ENCODE measurements around the gene SUCLG1.

SUCLG1 gene

DNA sequence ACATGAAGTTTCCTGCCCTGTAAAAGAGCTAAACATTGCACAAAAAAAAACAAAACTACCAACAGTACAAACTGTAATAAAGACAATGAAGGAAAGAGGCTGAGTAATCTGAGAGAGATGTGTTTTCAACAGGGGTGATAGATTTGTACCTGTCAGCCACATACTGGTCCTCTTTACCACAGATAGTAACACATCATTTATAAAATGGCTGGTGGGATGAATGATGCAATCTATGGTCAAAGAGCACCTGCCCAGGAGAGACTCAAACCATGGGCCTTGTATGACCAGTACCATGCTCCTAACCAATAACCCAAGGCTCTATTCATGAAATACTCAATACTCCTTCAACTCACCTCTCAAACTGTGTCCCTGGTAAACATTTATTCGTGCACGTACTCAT is 4.5 kb downstream of the SUCLG1 start:
- TF ChIP-seq, protein P1, sequence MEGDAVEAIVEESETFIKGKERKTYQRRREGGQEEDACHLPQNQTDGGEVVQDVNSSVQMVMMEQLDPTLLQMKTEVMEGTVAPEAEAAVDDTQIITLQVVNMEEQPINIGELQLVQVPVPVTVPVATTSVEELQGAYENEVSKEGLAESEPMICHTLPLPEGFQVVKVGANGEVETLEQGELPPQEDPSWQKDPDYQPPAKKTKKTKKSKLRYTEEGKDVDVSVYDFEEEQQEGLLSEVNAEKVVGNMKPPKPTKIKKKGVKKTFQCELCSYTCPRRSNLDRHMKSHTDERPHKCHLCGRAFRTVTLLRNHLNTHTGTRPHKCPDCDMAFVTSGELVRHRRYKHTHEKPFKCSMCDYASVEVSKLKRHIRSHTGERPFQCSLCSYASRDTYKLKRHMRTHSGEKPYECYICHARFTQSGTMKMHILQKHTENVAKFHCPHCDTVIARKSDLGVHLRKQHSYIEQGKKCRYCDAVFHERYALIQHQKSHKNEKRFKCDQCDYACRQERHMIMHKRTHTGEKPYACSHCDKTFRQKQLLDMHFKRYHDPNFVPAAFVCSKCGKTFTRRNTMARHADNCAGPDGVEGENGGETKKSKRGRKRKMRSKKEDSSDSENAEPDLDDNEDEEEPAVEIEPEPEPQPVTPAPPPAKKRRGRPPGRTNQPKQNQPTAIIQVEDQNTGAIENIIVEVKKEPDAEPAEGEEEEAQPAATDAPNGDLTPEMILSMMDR (IDR thresholded peaks at IDR 0.05; ENCODE audit: insufficient read depth, low read depth, low read length, missing control alignments), result no peak
- no peak overlapping the region for H3K4me3 ChIP-seq (ENCODE audit: low read length)
- DNase-seq (ENCODE audit: low read depth), result no peak

DNA sequence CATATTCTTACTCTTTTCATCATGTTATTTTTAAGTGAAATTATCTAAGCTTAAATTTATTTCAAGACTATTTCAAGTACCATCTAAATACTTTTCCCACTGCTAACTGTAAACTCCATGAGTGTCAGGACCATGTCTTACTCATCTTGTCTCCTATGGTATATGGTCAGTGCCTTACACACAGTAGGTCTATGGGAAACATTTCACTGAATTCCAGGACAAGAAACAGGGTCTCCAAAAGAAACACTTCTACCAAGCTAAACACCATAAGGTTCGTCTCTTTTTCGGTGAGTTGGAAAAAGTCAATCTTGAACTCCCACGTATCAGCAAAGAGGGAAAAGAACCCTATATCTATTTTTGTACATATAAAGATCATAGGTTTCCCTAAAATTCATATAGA is 6.5 kb downstream of the SUCLG1 start:
- no peak for DNase-seq (ENCODE audit: low read depth)
- TF ChIP-seq, protein P1 (IDR thresholded peaks at IDR 0.05; ENCODE audit: insufficient read depth, low read depth, low read length, missing control alignments), result no peak
- no peak overlapping the region for H3K4me3 ChIP-seq (ENCODE audit: low read length)

DNA sequence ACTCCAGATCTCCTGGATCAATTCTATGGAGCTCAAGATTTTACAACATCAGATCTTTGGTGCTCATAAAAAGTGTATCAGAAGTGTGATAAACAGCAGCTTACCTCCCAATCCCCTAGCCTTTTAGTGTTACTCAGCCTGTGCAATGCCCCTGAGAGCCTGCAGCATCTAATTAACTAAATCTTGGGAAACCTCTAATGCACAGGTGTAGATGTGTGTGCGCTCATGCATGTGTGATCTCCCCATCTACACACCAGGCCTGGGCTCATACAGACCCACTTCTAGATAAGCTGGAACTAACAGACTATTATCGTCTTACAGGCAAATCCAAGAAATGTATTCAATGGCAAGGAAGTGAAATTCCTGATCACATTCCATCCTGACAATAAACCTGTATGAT is 7.5 kb downstream of the SUCLG1 start:
- no peak for DNase-seq (ENCODE audit: low read depth)
- H3K4me3 ChIP-seq (ENCODE audit: low read length), result no peak overlapping the region
- TF ChIP-seq, protein P1 (IDR thresholded peaks at IDR 0.05; ENCODE audit: insufficient read depth, low read depth, low read length, missing control alignments), result no peak

DNA sequence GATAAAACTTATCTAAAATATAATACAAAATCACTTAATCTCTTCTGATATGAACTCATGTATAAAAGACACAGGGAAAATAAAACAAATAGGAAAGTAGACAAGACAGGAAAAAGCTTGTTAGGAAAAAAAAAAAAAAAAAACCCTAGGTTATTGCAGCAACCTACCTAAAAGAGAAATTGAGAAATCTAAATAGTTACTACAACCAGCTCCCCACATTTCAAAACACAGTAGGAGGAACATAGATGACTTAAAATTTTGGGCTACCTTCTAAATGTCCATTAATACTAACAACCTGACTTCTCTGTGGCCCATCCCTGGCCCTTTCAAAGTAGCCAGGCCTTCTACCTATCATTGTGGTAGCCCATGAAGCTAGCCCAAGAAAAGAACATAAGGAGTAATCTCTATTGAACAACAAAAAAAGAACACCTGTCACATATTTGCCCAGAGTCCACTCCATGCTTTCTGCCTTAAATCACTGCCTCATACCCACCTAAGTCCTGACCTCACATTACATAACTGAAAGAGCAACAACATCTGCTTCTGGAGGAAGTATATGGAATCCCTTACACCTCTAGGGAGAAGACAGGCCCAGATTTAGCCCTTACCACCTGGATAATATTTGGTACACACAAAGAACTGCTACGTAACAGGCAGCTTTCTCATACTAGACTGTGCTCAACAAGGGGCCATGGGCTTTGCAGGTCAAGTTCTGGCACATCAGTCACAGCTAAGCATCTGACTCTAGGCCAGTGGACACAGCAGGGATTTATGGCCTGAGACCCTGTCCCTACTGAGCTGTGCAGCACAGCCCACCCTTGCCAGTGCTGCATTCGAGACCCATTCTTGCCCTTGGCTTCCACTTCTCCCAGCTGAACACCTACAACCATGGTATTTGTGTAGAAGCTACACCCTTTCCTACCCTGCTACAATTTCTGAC is 8.5 kb downstream of the SUCLG1 start:
- no peak overlapping the region for H3K4me3 ChIP-seq (ENCODE audit: low read length)
- TF ChIP-seq, protein P1 (IDR thresholded peaks at IDR 0.05; ENCODE audit: insufficient read depth, low read depth, low read length, missing control alignments), result no peak
- DNase-seq (ENCODE audit: low read depth), result no peak

DNA sequence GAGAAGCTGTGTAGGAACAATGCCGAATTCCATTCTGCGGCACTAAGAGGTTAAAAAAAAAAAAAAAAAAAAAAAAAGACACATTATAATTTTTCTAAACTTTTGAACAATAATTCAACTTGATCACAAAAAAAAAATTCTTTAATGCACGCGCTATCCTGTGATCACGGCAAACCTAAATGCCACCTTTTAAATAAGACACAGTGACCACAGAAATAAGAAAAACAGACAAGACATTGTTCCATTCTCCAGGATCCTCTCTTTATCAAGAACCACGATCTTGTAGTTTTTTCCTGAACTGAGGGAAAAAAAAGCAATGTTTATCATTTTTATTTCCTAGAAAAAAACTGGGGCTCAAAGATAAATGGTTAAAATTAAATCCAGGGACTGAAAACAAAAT is 9.4 kb downstream of the SUCLG1 start:
- TF ChIP-seq, protein P1 (IDR thresholded peaks at IDR 0.05; ENCODE audit: insufficient read depth, low read depth, low read length, missing control alignments), result no peak
- no peak overlapping the region for H3K4me3 ChIP-seq (ENCODE audit: low read length)
- no peak for DNase-seq (ENCODE audit: low read depth)

DNA sequence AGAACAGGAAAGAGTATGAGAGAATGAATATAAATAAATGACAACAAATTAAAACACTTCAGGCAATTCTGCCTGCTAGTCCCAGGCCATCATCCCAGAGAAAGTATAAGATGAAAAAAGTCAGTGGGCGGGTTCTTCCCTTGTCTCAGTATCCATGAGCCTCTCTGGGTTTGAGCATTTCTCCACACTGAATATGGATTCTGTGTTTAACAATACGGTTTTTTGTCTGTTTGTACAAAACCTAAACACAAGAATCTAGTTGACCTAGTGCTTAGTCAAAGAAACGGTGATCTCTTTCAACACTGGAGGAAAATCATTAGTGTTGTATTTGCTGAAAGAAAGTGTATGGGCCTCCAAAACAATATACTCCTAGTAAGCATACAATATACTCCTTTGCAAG is 10.0 kb downstream of the SUCLG1 start:
- no peak overlapping the region for H3K4me3 ChIP-seq (ENCODE audit: low read length)
- TF ChIP-seq, protein P1 (IDR thresholded peaks at IDR 0.05; ENCODE audit: insufficient read depth, low read depth, low read length, missing control alignments), result no peak
- DNase-seq (ENCODE audit: low read depth), result no peak

DNA sequence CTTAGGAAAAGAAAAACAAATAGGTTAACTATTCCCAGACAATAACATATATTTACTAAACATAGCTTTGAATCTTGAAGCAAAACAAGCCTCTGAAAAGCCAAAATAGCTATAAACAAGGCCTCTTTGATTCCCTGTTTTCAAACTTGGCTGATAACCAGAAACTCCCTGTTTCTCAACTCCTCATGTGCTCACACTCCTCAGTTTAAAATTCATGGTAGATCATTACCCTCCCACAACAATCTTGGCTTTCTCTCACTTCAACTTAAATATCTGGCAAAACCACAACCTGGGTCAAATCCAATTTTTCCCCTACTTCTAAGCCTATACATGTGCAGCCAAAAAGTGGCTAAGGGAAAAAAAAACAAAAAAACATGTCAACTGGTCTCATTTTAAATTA is 15.6 kb downstream of the SUCLG1 start:
- no peak for DNase-seq (ENCODE audit: low read depth)

More for the DNA sequence above, 15.6 kb downstream of the SUCLG1 start:
- TF ChIP-seq, protein P1 (IDR thresholded peaks at IDR 0.05; ENCODE audit: insufficient read depth, low read depth, low read length, missing control alignments), result no peak
- H3K4me3 ChIP-seq (ENCODE audit: low read length), result no peak overlapping the region

Measured in epithelial cell of esophagus (primary cell).